ENCODE measurements around the gene CPB2.

The CPB2 gene

GRCh38 chr13:46097015-46097414 lies 7.8 kb downstream of the CPB2 start:
- no peak for DNase-seq

GRCh38 chr13:46094478-46094877 lies 10.4 kb downstream of the CPB2 start:
- no peak for DNase-seq

- DNase-seq = no peak
These were observed 15.8 kb downstream of the CPB2 start for GRCh38 chr13:46088821-46089562.

GRCh38 chr13:46087481-46087880 lies 17.4 kb downstream of the CPB2 start:
- no peak for DNase-seq

GRCh38 chr13:46086985-46087384 lies 17.8 kb downstream of the CPB2 start:
- DNase-seq = no peak

GRCh38 chr13:46086421-46086922 lies 18.4 kb downstream of the CPB2 start:
- no peak for DNase-seq

- no peak for DNase-seq
These were observed 19.1 kb downstream of the CPB2 start for GRCh38 chr13:46085737-46086136.

- DNase-seq = no peak
These were observed 22.5 kb downstream of the CPB2 start for GRCh38 chr13:46082324-46082723.

- no peak for DNase-seq
These were observed 25.1 kb downstream of the CPB2 start for GRCh38 chr13:46079770-46080169.

- no peak for DNase-seq
These were observed 27.6 kb downstream of the CPB2 start for GRCh38 chr13:46077265-46077664.

GRCh38 chr13:46076827-46077226 lies 28.0 kb downstream of the CPB2 start:
- DNase-seq = no peak

- no peak for DNase-seq
These were observed 29.0 kb downstream of the CPB2 start for GRCh38 chr13:46075811-46076210.

- no peak for DNase-seq
These were observed 33.1 kb downstream of the CPB2 start for GRCh38 chr13:46071590-46072249.

GRCh38 chr13:46063292-46063691 lies 41.5 kb downstream of the CPB2 start:
- DNase-seq = no peak

GRCh38 chr13:46062185-46062584 lies 42.6 kb downstream of the CPB2 start:
- DNase-seq = no peak

GRCh38 chr13:46059405-46059804 lies 45.4 kb downstream of the CPB2 start:
- DNase-seq = no peak

- DNase-seq = no peak
These were observed 46.6 kb downstream of the CPB2 start for GRCh38 chr13:46058268-46058667.

GRCh38 chr13:46057256-46058015 lies 47.4 kb downstream of the CPB2 start:
- DNase-seq = no peak

- no peak for DNase-seq
These were observed 51.4 kb downstream of the CPB2 start for GRCh38 chr13:46053162-46054012.

- peak; percentile 68 for DNase-seq
These were observed 52.3 kb downstream of the CPB2 start, which contains the start of gene ZC3H13 for GRCh38 chr13:46052319-46053161. ZC3H13 (minus strand) TSS chr13:46052746; CDS start chr13:46045507, 7,239 bp downstream.

- no peak for DNase-seq
These were observed 52.9 kb downstream of the CPB2 start for GRCh38 chr13:46051968-46052318.

GRCh38 chr13:46050771-46051170 lies 54.1 kb downstream of the CPB2 start:
- no peak for DNase-seq

All from NCI-H2081 treated with DMSO at 0.1 percent for 48 hours (cell line).